Stimulated activated effector memory CD8-positive, alpha-beta T cell treated with anti-CD3 and anti-CD28 coated beads, Interleukin-12 subunit alpha, Interleukin-12 subunit beta, amount 100 ng/mL, for 72 hours (primary cell): ENCODE results near the gene RELT.
A peak's percentile ranks its signal among the peaks of the same experiment; 100 is the strongest.

Experiments used
- ATAC-seq: fragments of 150-1000 bp; cut with Tn5 transposase; 2 replicates; pipeline ENCODE4 v1.10.0; 2021
- DNase-seq, 2 donors: peaks; one replicate each; pipeline ENCODE4 v3.0.0; 2021 to 2022; ENCODE audit warnings: low spot score in 2 of 2
- H3K27ac Mint-ChIP-seq: one replicate; pipeline ENCODE4 v1.8.0; 2022; ENCODE audit warnings: mild to moderate bottlenecking, mixed read lengths
- H3K36me3 Mint-ChIP-seq: one replicate; pipeline ENCODE4 v1.8.0; 2022; ENCODE audit warnings: mild to moderate bottlenecking, mixed read lengths
- H3K4me1 Mint-ChIP-seq: one replicate; pipeline ENCODE4 v1.8.0; 2022; ENCODE audit warnings: mixed read lengths
- H3K4me3 Mint-ChIP-seq: one replicate; pipeline ENCODE4 v1.8.0; 2022; ENCODE audit warnings: mild to moderate bottlenecking, mixed read lengths
- H3K9me3 Mint-ChIP-seq: one replicate; pipeline ENCODE4 v1.8.0; 2022; ENCODE audit warnings: mixed read lengths

RELT gene

GRCh38 chr11:73380897-73381410 is 4.8 kb downstream of the RELT start:
- H3K9me3 Mint-ChIP-seq: no peaks in the 10 kb centered on the region
- peak overlapping the region; percentile 98 for H3K27ac Mint-ChIP-seq
- ATAC-seq: no peak
- no peak overlapping the region for H3K4me3 Mint-ChIP-seq
- peaks cover 38% of the 10 kb centered on the region for H3K36me3 Mint-ChIP-seq
- H3K4me1 Mint-ChIP-seq: peaks cover 85% of the 10 kb centered on the region
- DNase-seq: no peak

- ATAC-seq (no peak), DNase-seq (no peak)
- Mint-ChIP-seq H3K4me1 (peaks cover 92% of the 10 kb centered on the region), H3K27ac (no peak overlapping the region), H3K36me3 (peaks cover 34% of the 10 kb centered on the region), H3K4me3 (no peak overlapping the region), H3K9me3 (no peaks in the 10 kb centered on the region)
Measured at GRCh38 chr11:73381589-73381988, 5.4 kb downstream of the RELT start.

GRCh38 chr11:73382183-73382582 is 6.0 kb downstream of the RELT start:
- H3K9me3 Mint-ChIP-seq: no peaks in the 10 kb centered on the region
- no peak overlapping the region for H3K4me3 Mint-ChIP-seq

GRCh38 chr11:73382747-73383146 is 6.5 kb downstream of the RELT start:
- Mint-ChIP-seq H3K4me3 (peak overlapping the region; percentile 13), H3K9me3 (no peaks in the 10 kb centered on the region), H3K36me3 (peaks cover 30% of the 10 kb centered on the region), H3K4me1 (peaks cover 94% of the 10 kb centered on the region), H3K27ac (peak overlapping the region; percentile 65)
- ATAC-seq (no peak), DNase-seq (no peak)

More at GRCh38 chr11:73382183-73382582, 6.0 kb downstream of the RELT start:
- ATAC-seq: no peak
- peaks cover 32% of the 10 kb centered on the region for H3K36me3 Mint-ChIP-seq
- no peak for DNase-seq
- H3K4me1 Mint-ChIP-seq: peaks cover 93% of the 10 kb centered on the region
- H3K27ac Mint-ChIP-seq: peak overlapping the region; percentile 65

GRCh38 chr11:73383249-73384124 is 7.3 kb downstream of the RELT start:
- ATAC-seq: no peak
- no peak for DNase-seq
- peaks cover 26% of the 10 kb centered on the region for H3K36me3 Mint-ChIP-seq
- no peaks in the 10 kb centered on the region for H3K9me3 Mint-ChIP-seq
- peaks cover 94% of the 10 kb centered on the region for H3K4me1 Mint-ChIP-seq
- peak overlapping the region; percentile 86 for H3K27ac Mint-ChIP-seq
- H3K4me3 Mint-ChIP-seq: peak overlapping the region; percentile 50

GRCh38 chr11:73384125-73384441 is 7.9 kb downstream of the RELT start:
- ATAC-seq: no peak
- H3K4me1 Mint-ChIP-seq: peaks cover 89% of the 10 kb centered on the region
- H3K9me3 Mint-ChIP-seq: no peaks in the 10 kb centered on the region
- H3K36me3 Mint-ChIP-seq: peaks cover 26% of the 10 kb centered on the region
- peak overlapping the region; percentile 86 for H3K27ac Mint-ChIP-seq
- H3K4me3 Mint-ChIP-seq: peak overlapping the region; percentile 50
- no peak for DNase-seq

GRCh38 chr11:73384531-73384871 is 8.3 kb downstream of the RELT start:
- Mint-ChIP-seq H3K4me1 (peaks cover 85% of the 10 kb centered on the region), H3K4me3 (peak overlapping the region; percentile 50), H3K9me3 (no peaks in the 10 kb centered on the region), H3K36me3 (peaks cover 26% of the 10 kb centered on the region), H3K27ac (peak overlapping the region; percentile 86)
- DNase-seq: no peak
- ATAC-seq: peak; percentile 2

- Mint-ChIP-seq H3K36me3 (peaks cover 26% of the 10 kb centered on the region), H3K4me3 (peak overlapping the region; percentile 50), H3K4me1 (peaks cover 85% of the 10 kb centered on the region), H3K9me3 (no peaks in the 10 kb centered on the region), H3K27ac (peak overlapping the region; percentile 86)
- DNase-seq (no peak), ATAC-seq (peak; percentile 63)
Measured at GRCh38 chr11:73384872-73385689, 8.9 kb downstream of the RELT start.

- ATAC-seq (no peak), DNase-seq (no peak)
- peak overlapping the region; percentile 50 for H3K4me3 Mint-ChIP-seq
- peaks cover 76% of the 10 kb centered on the region for H3K4me1 Mint-ChIP-seq
- H3K27ac Mint-ChIP-seq: peak overlapping the region; percentile 86
- H3K36me3 Mint-ChIP-seq: peaks cover 30% of the 10 kb centered on the region
- no peaks in the 10 kb centered on the region for H3K9me3 Mint-ChIP-seq
Measured at GRCh38 chr11:73386016-73386415, 9.8 kb downstream of the RELT start.

GRCh38 chr11:73386546-73386945 is 10.3 kb downstream of the RELT start:
- Mint-ChIP-seq H3K4me3 (peak overlapping the region; percentile 50), H3K27ac (peak overlapping the region; percentile 86), H3K36me3 (peaks cover 35% of the 10 kb centered on the region), H3K9me3 (no peaks in the 10 kb centered on the region), H3K4me1 (peaks cover 73% of the 10 kb centered on the region)
- DNase-seq: no peak
- ATAC-seq: no peak

- Mint-ChIP-seq H3K4me1 (peaks cover 68% of the 10 kb centered on the region), H3K36me3 (peaks cover 47% of the 10 kb centered on the region), H3K27ac (peak overlapping the region; percentile 86), H3K9me3 (no peaks in the 10 kb centered on the region), H3K4me3 (no peak overlapping the region)
- ATAC-seq: no peak
- DNase-seq: no peak
Measured at GRCh38 chr11:73387594-73388264, 11.5 kb downstream of the RELT start.

- Mint-ChIP-seq H3K4me1 (peaks cover 62% of the 10 kb centered on the region), H3K27ac (peak overlapping the region; percentile 86), H3K4me3 (no peak overlapping the region), H3K9me3 (no peaks in the 10 kb centered on the region), H3K36me3 (peaks cover 55% of the 10 kb centered on the region)
- DNase-seq: no peak
- ATAC-seq: no peak
Measured at GRCh38 chr11:73388265-73389133, 12.3 kb downstream of the RELT start.

GRCh38 chr11:73389134-73389525 is 12.9 kb downstream of the RELT start:
- H3K4me1 Mint-ChIP-seq: peaks cover 56% of the 10 kb centered on the region
- H3K9me3 Mint-ChIP-seq: no peaks in the 10 kb centered on the region
- no peak for DNase-seq
- H3K4me3 Mint-ChIP-seq: no peak overlapping the region
- peak overlapping the region; percentile 60 for H3K27ac Mint-ChIP-seq
- H3K36me3 Mint-ChIP-seq: peaks cover 61% of the 10 kb centered on the region
- no peak for ATAC-seq

GRCh38 chr11:73389916-73390315 is 13.7 kb downstream of the RELT start:
- ATAC-seq (no peak), DNase-seq (no peak)
- Mint-ChIP-seq H3K4me1 (peaks cover 48% of the 10 kb centered on the region), H3K27ac (peak overlapping the region; percentile 60), H3K36me3 (peaks cover 64% of the 10 kb centered on the region), H3K4me3 (no peak overlapping the region), H3K9me3 (no peaks in the 10 kb centered on the region)
